Thoracic aorta (tissue), 2 donors: ENCODE measurements around the gene SOX1. TPM values are rescaled to one million over a fixed set of nuclear protein-coding genes. Genes with fewer than 3 reads are reported as not detected.

ENCODE experiments used
- ATAC-seq: fragments of 150-250 bp; one replicate; pipeline ENCODE4 v1.8.0; 2017; ENCODE audit warnings: low read depth; ENCODE audit not compliant: insufficient number of reproducible peaks, low FRiP score
- DNase-seq: peaks from one replicate; pipeline ENCODE4 v3.0.0-alpha.2; 2020; ENCODE audit warnings: low spot score
- H3K27ac ChIP-seq, 2 donors: fragments of 200-600 bp; sonication (generic); 1 replicate in 1 of 2; 2 replicates in 1 of 2; pipeline ENCODE4 v1.5.1; 2016; ENCODE audit warnings: mild to moderate bottlenecking in 2 of 2, moderate library complexity in 2 of 2
- H3K27me3 ChIP-seq: fragments of 200-600 bp; sonication (generic); replicated peaks from 2 replicates; pipeline ENCODE4 v1.6.0; 2016; ENCODE audit warnings: mild to moderate bottlenecking; ENCODE audit not compliant: insufficient read depth
- H3K36me3 ChIP-seq: fragments of 200-600 bp; sonication (generic); one replicate; pipeline ENCODE4 v1.5.1; 2016
- H3K4me1 ChIP-seq, 2 donors: fragments of 200-600 bp; sonication (generic); 1 replicate in 1 of 2; 2 replicates in 1 of 2; pipeline versions ENCODE4 v1.5.1 to v1.6.0; 2016; ENCODE audit warnings: low read depth in 2 of 2, mild to moderate bottlenecking in 1 of 2; ENCODE audit not compliant: control insufficient read depth in 1 of 2
- H3K4me3 ChIP-seq: fragments of 200-600 bp; sonication (generic); 2 replicates; pipeline ENCODE4 v1.5.1; 2016; ENCODE audit warnings: mild to moderate bottlenecking
- H3K9me3 ChIP-seq: fragments of 200-600 bp; sonication (generic); 2 replicates; pipeline ENCODE4 v1.5.1; 2016
- total RNA-seq, 2 donors: library from RNA; depleted of rRNA; stranded (reverse); fragments of >200 nt; gene quantifications; one replicate each; pipeline versions ENCODE4 v1.1.0 to v1.2.3, GENCODE V29; 2016
- TF ChIP-seq, protein P1 (sequence below): fragments of 200-600 bp; sonication (generic); IDR thresholded peaks from one replicate; pipeline ENCODE4 v1.5.1; 2019; ENCODE audit warnings: antibody characterized with exemption

The SOX1 gene
- total RNA-seq, 2 donors from 2014 or later: not detected

DNA sequence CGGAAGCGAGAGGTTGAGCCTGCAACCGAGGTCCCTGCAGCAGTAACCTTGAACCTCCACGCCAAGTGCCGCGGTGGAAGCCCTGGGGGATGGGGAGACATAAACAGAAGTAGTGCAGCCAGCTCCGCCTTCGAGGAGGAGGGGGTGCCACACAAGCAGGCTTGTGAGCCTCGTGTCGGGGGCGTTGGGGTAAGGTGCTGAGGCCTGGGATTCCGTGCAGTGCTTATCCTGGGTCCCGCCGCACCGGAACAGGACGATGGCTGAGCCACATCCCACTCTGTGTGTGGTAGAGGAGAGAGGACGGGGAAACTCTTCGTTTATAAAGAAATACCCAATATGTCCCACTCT, 51.0 kb downstream of the SOX1 start:
- no peak overlapping the region for H3K4me3 ChIP-seq
- no peak for ATAC-seq
- H3K27me3 ChIP-seq: no peaks in the 10 kb centered on the region
- H3K9me3 ChIP-seq: no peaks in the 10 kb centered on the region
- H3K27ac ChIP-seq: no peak overlapping the region
- no peaks in the 10 kb centered on the region for H3K4me1 ChIP-seq
- TF ChIP-seq, protein P1, sequence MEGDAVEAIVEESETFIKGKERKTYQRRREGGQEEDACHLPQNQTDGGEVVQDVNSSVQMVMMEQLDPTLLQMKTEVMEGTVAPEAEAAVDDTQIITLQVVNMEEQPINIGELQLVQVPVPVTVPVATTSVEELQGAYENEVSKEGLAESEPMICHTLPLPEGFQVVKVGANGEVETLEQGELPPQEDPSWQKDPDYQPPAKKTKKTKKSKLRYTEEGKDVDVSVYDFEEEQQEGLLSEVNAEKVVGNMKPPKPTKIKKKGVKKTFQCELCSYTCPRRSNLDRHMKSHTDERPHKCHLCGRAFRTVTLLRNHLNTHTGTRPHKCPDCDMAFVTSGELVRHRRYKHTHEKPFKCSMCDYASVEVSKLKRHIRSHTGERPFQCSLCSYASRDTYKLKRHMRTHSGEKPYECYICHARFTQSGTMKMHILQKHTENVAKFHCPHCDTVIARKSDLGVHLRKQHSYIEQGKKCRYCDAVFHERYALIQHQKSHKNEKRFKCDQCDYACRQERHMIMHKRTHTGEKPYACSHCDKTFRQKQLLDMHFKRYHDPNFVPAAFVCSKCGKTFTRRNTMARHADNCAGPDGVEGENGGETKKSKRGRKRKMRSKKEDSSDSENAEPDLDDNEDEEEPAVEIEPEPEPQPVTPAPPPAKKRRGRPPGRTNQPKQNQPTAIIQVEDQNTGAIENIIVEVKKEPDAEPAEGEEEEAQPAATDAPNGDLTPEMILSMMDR: no peak
- DNase-seq: no peak
- no peaks in the 10 kb centered on the region for H3K36me3 ChIP-seq

DNA sequence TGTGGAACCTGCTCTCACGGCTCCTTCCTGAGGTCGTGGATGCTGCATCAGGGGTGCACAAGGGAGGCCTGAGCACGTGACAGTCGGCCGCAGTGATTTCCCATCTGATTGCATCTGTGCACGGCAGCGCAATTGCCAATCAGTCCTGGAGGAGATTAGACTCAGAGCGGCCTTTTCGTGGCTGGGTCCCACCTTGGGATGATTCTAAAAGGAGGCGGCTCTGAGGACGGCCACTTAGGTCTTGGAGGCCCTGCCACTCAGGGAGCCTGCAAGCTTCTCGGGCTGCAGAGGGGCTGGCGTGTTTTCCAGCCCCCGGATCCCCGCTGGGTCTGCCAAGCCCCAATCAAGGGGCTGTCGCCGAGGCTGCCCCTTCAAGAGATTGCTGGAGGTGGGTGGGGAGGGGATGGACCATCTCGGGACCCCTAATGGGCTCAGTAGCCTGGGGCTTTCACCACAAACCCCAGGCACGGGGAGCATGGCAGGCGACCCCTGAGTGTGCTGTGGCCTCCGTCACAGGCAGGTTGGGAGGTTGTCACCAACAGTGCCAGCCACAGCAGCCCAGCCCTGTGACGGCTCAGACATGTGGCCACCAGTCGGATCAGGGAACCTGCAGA, 51.6 kb downstream of the SOX1 start:
- H3K36me3 ChIP-seq: no peaks in the 10 kb centered on the region
- H3K4me3 ChIP-seq: no peak overlapping the region
- no peaks in the 10 kb centered on the region for H3K4me1 ChIP-seq
- H3K9me3 ChIP-seq: no peaks in the 10 kb centered on the region
- no peaks in the 10 kb centered on the region for H3K27me3 ChIP-seq
- TF ChIP-seq, protein P1: no peak
- no peak for ATAC-seq
- no peak for DNase-seq
- H3K27ac ChIP-seq: no peak overlapping the region

DNA sequence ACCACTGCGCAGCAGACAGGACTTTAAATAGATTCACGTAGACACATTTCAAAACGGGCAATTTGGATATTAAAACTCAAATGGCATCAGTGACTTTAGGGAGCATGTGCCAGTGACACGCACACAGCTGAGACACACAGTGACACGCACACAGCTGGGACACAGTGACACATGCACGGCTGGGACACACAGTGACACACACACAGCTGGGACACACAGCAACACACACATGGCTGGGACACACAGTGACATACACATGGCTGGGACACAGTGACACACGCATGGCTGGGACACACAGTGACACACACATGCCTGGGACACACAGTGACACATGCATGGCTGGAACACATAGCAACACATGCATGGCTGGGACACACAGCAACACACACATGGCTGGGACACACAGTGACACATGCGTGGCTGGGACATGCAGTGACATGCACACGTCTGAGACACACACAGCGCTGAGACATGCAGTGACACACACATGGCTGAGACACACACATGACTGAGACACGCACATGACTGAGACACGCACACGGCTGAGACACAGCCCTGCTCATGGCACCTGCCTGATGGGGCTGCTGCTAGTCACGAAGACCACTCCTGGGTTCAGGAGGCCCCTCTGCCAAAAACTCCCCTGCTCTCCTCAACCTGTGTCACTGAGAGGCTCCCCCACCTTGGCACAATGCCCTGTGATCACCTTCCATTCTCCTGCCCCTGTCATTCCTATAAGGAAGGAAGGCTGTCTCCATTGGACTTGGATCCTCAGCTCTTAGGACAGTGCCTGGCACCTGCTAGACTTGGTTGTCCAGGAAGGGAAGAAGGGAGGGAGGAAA, 52.5 kb downstream of the SOX1 start:
- Histone ChIP-seq H3K36me3 (no peaks in the 10 kb centered on the region), H3K27ac (no peak overlapping the region), H3K9me3 (no peaks in the 10 kb centered on the region), H3K27me3 (no peaks in the 10 kb centered on the region), H3K4me1 (no peaks in the 10 kb centered on the region), H3K4me3 (no peak overlapping the region)
- TF ChIP-seq, protein P1: no peak
- ATAC-seq (no peak), DNase-seq (no peak)

DNA sequence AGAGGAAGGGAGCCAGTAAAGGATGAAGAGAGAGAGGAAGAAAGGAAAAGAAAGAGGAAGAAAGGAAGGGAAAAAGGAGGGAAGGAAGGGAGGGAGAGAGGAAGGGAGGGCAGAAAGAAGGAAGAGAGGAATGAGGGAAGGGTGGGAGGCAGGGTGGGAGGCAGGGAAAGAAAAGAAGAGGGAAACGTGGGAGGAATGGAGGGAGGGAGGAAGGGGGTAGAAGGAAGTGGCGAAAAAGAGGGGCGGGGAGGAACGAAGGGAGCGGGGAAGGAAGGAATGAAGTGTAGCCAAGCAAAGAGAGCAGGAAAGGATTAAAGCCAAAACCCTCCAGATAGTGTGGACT, 53.1 kb downstream of the SOX1 start:
- Histone ChIP-seq H3K27ac (no peak overlapping the region), H3K9me3 (no peaks in the 10 kb centered on the region), H3K27me3 (no peaks in the 10 kb centered on the region), H3K4me3 (no peak overlapping the region), H3K36me3 (no peaks in the 10 kb centered on the region), H3K4me1 (no peaks in the 10 kb centered on the region)
- ATAC-seq (no peak), DNase-seq (no peak)
- TF ChIP-seq, protein P1: no peak
